Uterus (tissue), 4 donors: ENCODE data around the gene XYLT1. TPM values are rescaled to one million over a fixed set of nuclear protein-coding genes. Genes with fewer than 3 reads are reported as not detected.

Experiments
- DNase-seq, 2 donors: peaks; one replicate each; pipeline ENCODE4 v3.0.0-alpha.2; 2019 to 2020
- H3K27ac ChIP-seq, 2 donors: fragments of 200-600 bp; sonication (generic); 1 replicate in 1 of 2; 2 replicates in 1 of 2; pipeline ENCODE4 v1.5.1; 2016 to 2018
- H3K27me3 ChIP-seq, 2 donors: fragments of 200-600 bp; sonication (generic); one replicate each; pipeline ENCODE4 v1.5.1; 2018 to 2019; ENCODE audit warnings: control low read depth in 1 of 2
- H3K36me3 ChIP-seq, 2 donors: fragments of 200-600 bp; sonication (generic); one replicate each; pipeline ENCODE4 v1.5.1; 2019; ENCODE audit warnings: control low read depth in 1 of 2
- H3K4me1 ChIP-seq, 2 donors: fragments of 200-600 bp; sonication (generic); one replicate each; pipeline ENCODE4 v1.5.1; 2018 to 2019; ENCODE audit warnings: control low read depth in 1 of 2
- H3K4me3 ChIP-seq, 2 donors: fragments of 200-600 bp; sonication (generic); 1 replicate in 1 of 2; 2 replicates in 1 of 2; pipeline ENCODE4 v1.5.1; 2018 to 2019; ENCODE audit warnings: mild to moderate bottlenecking in 1 of 2
- H3K9me3 ChIP-seq, 2 donors: fragments of 200-600 bp; sonication (generic); one replicate each; pipeline ENCODE4 v1.5.1; 2019; ENCODE audit warnings: control low read depth in 1 of 2
- POLR2A ChIP-seq, 2 donors: fragments of 450-650 bp; IDR thresholded peaks; one replicate each; pipeline ENCODE4 v1.6.1; 2016; ENCODE audit warnings: antibody characterized with exemption in 2 of 2, mild to moderate bottlenecking in 1 of 2, moderate library complexity in 1 of 2
- intact Hi-C: fragments of 100-400 bp; cut with DNase I; formaldehyde crosslinking; loops from one replicate; pipeline ENCODE4 v1.15.1; 2023; ENCODE audit warnings: low total_unique reads
- total RNA-seq, 4 donors: library from RNA; depleted of rRNA in 3 of 4; stranded (reverse); fragments of >200 nt in 3 of 4; gene quantifications; one replicate each; pipeline versions ENCODE4 v1.1.0 to v1.2.4, GENCODE V29; 2014 to 2023
- TF ChIP-seq, protein P1 (sequence below), 4 experiments: fragments of 200-600 bp in 2 of 4; fragments of 450-650 bp in 2 of 4; sonication (generic) in 2 of 4; IDR thresholded peaks; one replicate each; pipeline ENCODE4 v1.5.1; 2016 to 2019; ENCODE audit warnings: antibody characterized with exemption in 4 of 4, mild to moderate bottlenecking in 2 of 4, moderate library complexity in 1 of 4
- donor health status: DM: yes; HTN: yes; CAD: no.

The XYLT1 gene
- total RNA-seq, 4 donors from 2014 or later, result 1.5 to 42.2 (median 15.7) TPM

- Histone ChIP-seq H3K27me3 (no peaks in the 10 kb centered on the region), H3K9me3 (no peaks in the 10 kb centered on the region), H3K36me3 (no peaks in the 10 kb centered on the region), H3K4me3 (no peak overlapping the region), H3K4me1 (no peaks in the 10 kb centered on the region), H3K27ac (no peak overlapping the region)
- intact Hi-C loops, result no loop called here
- TF ChIP-seq POLR2A (IDR thresholded peaks at IDR 0.05), result no peak
- TF ChIP-seq, protein P1, sequence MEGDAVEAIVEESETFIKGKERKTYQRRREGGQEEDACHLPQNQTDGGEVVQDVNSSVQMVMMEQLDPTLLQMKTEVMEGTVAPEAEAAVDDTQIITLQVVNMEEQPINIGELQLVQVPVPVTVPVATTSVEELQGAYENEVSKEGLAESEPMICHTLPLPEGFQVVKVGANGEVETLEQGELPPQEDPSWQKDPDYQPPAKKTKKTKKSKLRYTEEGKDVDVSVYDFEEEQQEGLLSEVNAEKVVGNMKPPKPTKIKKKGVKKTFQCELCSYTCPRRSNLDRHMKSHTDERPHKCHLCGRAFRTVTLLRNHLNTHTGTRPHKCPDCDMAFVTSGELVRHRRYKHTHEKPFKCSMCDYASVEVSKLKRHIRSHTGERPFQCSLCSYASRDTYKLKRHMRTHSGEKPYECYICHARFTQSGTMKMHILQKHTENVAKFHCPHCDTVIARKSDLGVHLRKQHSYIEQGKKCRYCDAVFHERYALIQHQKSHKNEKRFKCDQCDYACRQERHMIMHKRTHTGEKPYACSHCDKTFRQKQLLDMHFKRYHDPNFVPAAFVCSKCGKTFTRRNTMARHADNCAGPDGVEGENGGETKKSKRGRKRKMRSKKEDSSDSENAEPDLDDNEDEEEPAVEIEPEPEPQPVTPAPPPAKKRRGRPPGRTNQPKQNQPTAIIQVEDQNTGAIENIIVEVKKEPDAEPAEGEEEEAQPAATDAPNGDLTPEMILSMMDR (IDR thresholded peaks at IDR 0.05), result no peak
- DNase-seq, result no peak
These were observed 60.9 kb downstream of the XYLT1 start for GRCh38 chr16:17409894-17410293.

DNA sequence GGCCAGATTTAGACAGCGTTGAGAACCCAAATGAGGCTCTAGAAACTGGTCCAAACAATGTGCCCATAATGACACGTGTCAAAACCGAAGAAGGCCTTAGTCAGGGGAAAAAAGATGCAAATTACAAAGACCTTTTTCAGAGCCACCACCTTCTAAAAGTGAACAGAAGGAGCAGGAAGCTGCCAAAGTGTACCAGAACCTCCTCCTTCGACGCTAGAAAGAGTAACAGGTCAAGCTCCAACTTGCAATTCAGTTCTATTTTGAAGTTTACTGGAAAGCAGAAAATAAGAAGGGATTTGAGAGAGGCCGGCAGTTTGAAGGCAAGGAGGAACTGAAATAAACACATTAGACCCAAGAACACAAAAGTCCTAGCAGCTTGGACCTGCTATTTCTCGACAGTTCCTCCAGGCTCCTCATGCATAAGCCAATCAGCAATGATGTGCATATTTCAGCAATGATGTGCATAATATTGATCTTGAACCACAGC is 61.8 kb downstream of the XYLT1 start:
- intact Hi-C loops, result no loop called here
- Histone ChIP-seq H3K4me3 (no peak overlapping the region), H3K4me1 (no peaks in the 10 kb centered on the region), H3K9me3 (no peaks in the 10 kb centered on the region), H3K27ac (no peak overlapping the region), H3K36me3 (no peaks in the 10 kb centered on the region), H3K27me3 (no peaks in the 10 kb centered on the region)
- DNase-seq, result no peak
- no peak for TF ChIP-seq POLR2A (IDR thresholded peaks at IDR 0.05)
- TF ChIP-seq, protein P1 (IDR thresholded peaks at IDR 0.05), result no peak

GRCh38 chr16:17408296-17408695 is 62.5 kb downstream of the XYLT1 start:
- no peaks in the 10 kb centered on the region for H3K36me3 ChIP-seq
- H3K27ac ChIP-seq, result peak overlapping the region; percentile 40 to 77
- no peaks in the 10 kb centered on the region for H3K27me3 ChIP-seq
- DNase-seq, result no peak
- H3K4me1 ChIP-seq, result no peaks in the 10 kb centered on the region
- H3K9me3 ChIP-seq, result no peaks in the 10 kb centered on the region
- TF ChIP-seq, protein P1 (IDR thresholded peaks at IDR 0.05), result no peak
- TF ChIP-seq POLR2A (IDR thresholded peaks at IDR 0.05), result no peak
- H3K4me3 ChIP-seq, result no peak overlapping the region
- intact Hi-C loops, result no loop called here

DNA sequence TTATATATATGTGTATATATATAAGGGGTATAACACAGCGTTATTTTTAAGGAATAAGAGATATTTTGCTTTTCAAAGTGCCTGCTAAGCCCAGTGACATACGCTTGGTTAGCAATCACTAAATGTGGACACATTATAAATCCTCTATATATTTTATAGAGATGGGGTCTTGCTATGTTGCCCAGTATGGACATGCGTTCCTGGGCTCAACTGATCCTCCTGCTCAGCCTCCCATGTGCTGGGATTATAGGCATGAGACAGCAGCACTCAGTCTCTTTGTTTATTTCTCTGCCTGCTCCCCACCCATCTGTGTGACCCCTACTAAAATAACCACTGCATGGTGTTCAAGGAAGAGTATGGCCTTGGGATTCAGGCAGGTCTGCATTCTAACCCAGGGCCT is 63.4 kb downstream of the XYLT1 start:
- Histone ChIP-seq H3K36me3 (no peaks in the 10 kb centered on the region), H3K27me3 (no peaks in the 10 kb centered on the region), H3K27ac (peak overlapping the region; percentile 77 to 79), H3K4me1 (no peaks in the 10 kb centered on the region), H3K9me3 (no peaks in the 10 kb centered on the region), H3K4me3 (no peak overlapping the region)
- DNase-seq, result no peak
- no peak for TF ChIP-seq POLR2A (IDR thresholded peaks at IDR 0.05)
- TF ChIP-seq, protein P1 (IDR thresholded peaks at IDR 0.05), result no peak
- intact Hi-C loops, result no loop called here

DNA sequence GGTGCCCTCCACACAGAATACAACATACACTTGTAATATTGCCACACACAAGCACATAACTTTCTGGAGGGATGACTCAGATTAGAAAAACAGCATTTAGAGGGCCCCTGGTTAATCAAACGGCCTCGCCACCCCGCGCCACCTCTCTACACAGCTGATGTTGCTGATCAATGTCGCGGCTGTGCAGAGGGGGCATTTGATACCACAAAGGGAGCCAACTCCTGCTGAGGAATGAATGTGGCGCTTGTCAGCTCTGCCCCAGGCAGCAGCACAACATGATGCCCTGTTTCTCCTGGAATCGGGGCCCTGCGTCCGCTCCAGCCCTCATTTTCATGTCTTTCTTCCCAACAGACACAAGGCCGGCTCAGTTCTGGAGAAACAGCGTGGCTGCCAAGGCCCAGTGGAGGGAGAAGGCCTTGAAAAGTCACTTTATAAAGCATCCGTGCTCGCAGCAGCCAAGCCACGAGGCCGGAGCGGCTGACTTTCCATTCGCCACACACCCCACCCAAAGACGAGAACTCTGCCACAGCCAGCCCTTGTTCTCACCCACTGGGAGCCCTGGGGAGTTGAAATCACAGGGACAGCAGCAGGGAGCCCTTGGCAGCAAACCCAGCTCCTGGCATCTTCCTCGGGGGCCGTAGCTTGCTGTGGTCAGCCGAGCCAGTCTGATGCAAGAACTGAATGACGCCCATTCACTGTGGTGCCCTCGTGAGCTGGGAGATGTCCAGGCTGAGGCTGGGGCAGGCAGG is 65.6 kb downstream of the XYLT1 start:
- no peaks in the 10 kb centered on the region for H3K9me3 ChIP-seq
- peak; percentile 65 to 68 for DNase-seq
- peak overlapping the region; percentile 77 to 79 for H3K27ac ChIP-seq
- TF ChIP-seq POLR2A (IDR thresholded peaks at IDR 0.05), result no peak
- TF ChIP-seq, protein P1 (IDR thresholded peaks at IDR 0.05), result no peak
- H3K4me3 ChIP-seq, result no peak overlapping the region
- H3K36me3 ChIP-seq, result no peaks in the 10 kb centered on the region
- no peaks in the 10 kb centered on the region for H3K4me1 ChIP-seq
- intact Hi-C loops, result no loop called here
- H3K27me3 ChIP-seq, result no peaks in the 10 kb centered on the region
